ENCODE results near the gene CA5B. TPM values are rescaled to one million over a fixed set of nuclear protein-coding genes. Genes with fewer than 3 reads are reported as not detected.
A peak's percentile ranks its signal among the peaks of the same experiment; 100 is the strongest.

CA5B gene
- total and polyA plus RNA-seq, 7 experiments from 2014 or later: 16.4 to 64.6 (median 50.1) TPM

DNA sequence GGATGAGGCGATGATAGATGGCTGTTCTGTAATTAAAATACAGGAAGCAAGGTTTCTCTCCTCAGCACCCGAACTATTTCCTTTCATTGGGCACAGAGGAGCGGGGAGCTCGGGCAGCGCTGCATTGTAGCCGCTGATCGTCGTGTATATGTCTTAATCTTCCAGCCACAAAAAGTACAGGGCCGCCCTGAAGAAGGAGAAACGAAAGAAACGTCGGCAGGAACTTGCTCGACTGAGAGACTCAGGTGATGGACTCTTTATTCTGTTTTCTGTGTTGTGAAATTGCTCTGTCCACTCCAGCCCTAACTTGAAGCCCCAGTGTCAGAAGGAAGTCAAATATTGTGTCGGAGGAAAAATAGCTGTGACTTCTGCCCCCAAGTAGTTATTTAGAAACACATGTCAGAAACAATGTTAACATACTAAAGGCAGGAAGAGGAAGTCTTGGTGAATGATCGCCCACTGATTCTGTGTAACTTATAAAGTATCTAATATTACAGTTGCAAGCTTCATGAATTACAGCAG lies 52.8 kb downstream of the CA5B start:
- peak overlapping the region; percentile 93 for H3K27ac ChIP-seq (ENCODE audit: low read depth, low read length)
- ChIA-PET CTCF (no interaction called here), POLR2A (interaction anchor here (0.5 to 3.6 kb wide), 10 partner anchors 9 to 828 kb away, joined by 3 to 30 read pairs (median 4); partner anchors contain the start of genes AP1S2 and CA5B)
- no peak for DNase-seq
- H3K27ac Mint-ChIP-seq: no peak overlapping the region
- peaks cover 10 to 12% of the 10 kb centered on the region in 2 donors for H3K4me1 ChIP-seq (ENCODE audit: control insufficient read depth in 2 of 2, insufficient read depth in 2 of 2, low read length in 2 of 2)
- H3K4me1 Mint-ChIP-seq: peaks cover 2 to 42% (median 28%) of the 10 kb centered on the region in 7 donors
- no peak overlapping the region for H3K4me3 Mint-ChIP-seq
- H3K36me3 ChIP-seq (ENCODE audit: control insufficient read depth in 2 of 3, insufficient read depth in 3 of 3, low read length in 3 of 3): peaks cover 0 to 16% (median 0%) of the 10 kb centered on the region in 3 experiments
- intact Hi-C loops (cut with micrococcal nuclease): loop anchor here (1.0 to 10.0 kb wide), 16 partner anchors 25 to 995 kb away; partner anchors contain the start of genes AP1S2 (in 2 of the 2), CA5B (in 2 of the 2), PIGA (in 2 of the 2) and SYAP1 (in 2 of the 2)
- peak overlapping the region; percentile 92 for H3K4me3 ChIP-seq (ENCODE audit: low read length)
- no peak for ATAC-seq
- peaks cover 0 to 2% (median 0%) of the 10 kb centered on the region in 11 donors for H3K9me3 Mint-ChIP-seq
- no peaks in the 10 kb centered on the region for H3K9me3 ChIP-seq (ENCODE audit: control insufficient read depth in 2 of 3, low read length in 3 of 3)
- H3K27me3 ChIP-seq (ENCODE audit: control insufficient read depth in 2 of 2, insufficient read depth in 2 of 2, low read length in 2 of 2): no peaks in the 10 kb centered on the region
- H3K36me3 Mint-ChIP-seq: peaks cover 0 to 28% (median 6%) of the 10 kb centered on the region in 5 donors
- H3K27me3 Mint-ChIP-seq: no peaks in the 10 kb centered on the region

- Mint-ChIP-seq H3K36me3 (peaks cover 0 to 50% (median 11%) of the 10 kb centered on the region in 5 donors), H3K4me3 (peak overlapping the region in 1 of 10 donors; percentile 1), H3K27ac (no peak overlapping the region), H3K27me3 (no peaks in the 10 kb centered on the region), H3K4me1 (peaks cover 10 to 63% (median 46%) of the 10 kb centered on the region in 7 donors), H3K9me3 (peaks cover 0 to 4% (median 0%) of the 10 kb centered on the region in 11 donors)
- H3K4me3 ChIP-seq (ENCODE audit: low read length): no peak overlapping the region
- intact Hi-C loops (cut with micrococcal nuclease): loop anchor here (10.0 kb wide), 3 partner anchors 303 to 917 kb away; partner anchors contain the start of genes CTPS2 (in 1 of the 2), PIR (in 1 of the 2) and SYAP1 (in 1 of the 2)
- DNase-seq (no peak), ATAC-seq (no peak)
- H3K36me3 ChIP-seq (ENCODE audit: control insufficient read depth in 2 of 3, insufficient read depth in 3 of 3, low read length in 3 of 3): peaks cover 0 to 26% (median 0%) of the 10 kb centered on the region in 3 experiments
- H3K27ac ChIP-seq (ENCODE audit: low read depth, low read length): no peak overlapping the region
- CTCF ChIA-PET: no interaction called here
- H3K4me1 ChIP-seq (ENCODE audit: control insufficient read depth in 2 of 2, insufficient read depth in 2 of 2, low read length in 2 of 2): peaks cover 2 to 9% of the 10 kb centered on the region in 2 donors
- POLR2A ChIA-PET: interaction anchor here (0.7 kb wide), 1 partner anchor 47 kb away, joined by 3 read pairs; no protein-coding TSS in a partner anchor
- H3K27me3 ChIP-seq (ENCODE audit: control insufficient read depth in 2 of 2, insufficient read depth in 2 of 2, low read length in 2 of 2): no peaks in the 10 kb centered on the region
- H3K9me3 ChIP-seq (ENCODE audit: control insufficient read depth in 2 of 3, low read length in 3 of 3): no peaks in the 10 kb centered on the region
Observed at GRCh38 chrX:15797707-15798106, 59.6 kb downstream of the CA5B start.

DNA sequence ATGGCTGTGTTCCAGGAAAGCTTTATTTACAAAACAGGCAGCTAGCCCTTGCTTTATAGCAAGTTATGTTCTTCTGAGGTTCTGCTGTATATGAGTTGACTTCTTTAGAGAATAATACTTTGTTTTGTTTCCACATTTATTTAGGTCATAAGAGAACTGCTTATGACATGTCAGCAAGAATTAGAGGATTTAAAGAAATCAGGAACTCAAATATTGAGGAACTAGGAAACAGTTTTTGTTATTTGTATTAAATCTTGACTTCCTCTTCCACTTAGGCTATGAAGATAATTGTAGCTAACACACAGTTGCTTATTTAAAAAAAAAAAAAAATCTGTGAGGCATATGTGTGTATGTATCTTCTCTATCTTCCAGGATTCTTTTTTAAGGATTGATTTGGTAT lies 66.5 kb downstream of the CA5B start:
- Histone ChIP-seq H3K27me3 (ENCODE audit: control insufficient read depth in 2 of 2, insufficient read depth in 2 of 2, low read length in 2 of 2) (no peaks in the 10 kb centered on the region), H3K9me3 (ENCODE audit: control insufficient read depth in 2 of 3, low read length in 3 of 3) (no peaks in the 10 kb centered on the region), H3K27ac (ENCODE audit: low read depth, low read length) (no peak overlapping the region), H3K36me3 (ENCODE audit: control insufficient read depth in 2 of 3, insufficient read depth in 3 of 3, low read length in 3 of 3) (peaks cover 0 to 55% (median 0%) of the 10 kb centered on the region in 3 experiments), H3K4me1 (ENCODE audit: control insufficient read depth in 2 of 2, insufficient read depth in 2 of 2, low read length in 2 of 2) (no peaks in the 10 kb centered on the region), H3K4me3 (ENCODE audit: low read length) (no peak overlapping the region)
- Mint-ChIP-seq H3K9me3 (no peaks in the 10 kb centered on the region), H3K4me1 (peaks cover 0 to 8% (median 0%) of the 10 kb centered on the region in 7 donors), H3K36me3 (peaks cover 2 to 44% (median 7%) of the 10 kb centered on the region in 5 donors), H3K4me3 (no peak overlapping the region), H3K27me3 (no peaks in the 10 kb centered on the region), H3K27ac (peak overlapping the region in 2 of 9 donors; percentile 5 to 54)
- intact Hi-C loops (cut with micrococcal nuclease): no loop called here
- POLR2A ChIA-PET: no interaction called here
- CTCF ChIA-PET: no interaction called here
- peak; percentile 27 for ATAC-seq
- no peak for DNase-seq

- Mint-ChIP-seq H3K4me3 (no peak overlapping the region), H3K4me1 (peaks cover 0 to 7% (median 4%) of the 10 kb centered on the region in 7 donors), H3K36me3 (peaks cover 4 to 66% (median 7%) of the 10 kb centered on the region in 5 donors), H3K27me3 (no peaks in the 10 kb centered on the region), H3K9me3 (no peaks in the 10 kb centered on the region), H3K27ac (no peak overlapping the region)
- no peaks in the 10 kb centered on the region for H3K27me3 ChIP-seq (ENCODE audit: control insufficient read depth in 2 of 2, insufficient read depth in 2 of 2, low read length in 2 of 2)
- no peaks in the 10 kb centered on the region for H3K4me1 ChIP-seq (ENCODE audit: control insufficient read depth in 2 of 2, insufficient read depth in 2 of 2, low read length in 2 of 2)
- H3K27ac ChIP-seq (ENCODE audit: low read depth, low read length): no peak overlapping the region
- POLR2A ChIA-PET: no interaction called here
- peaks cover 0 to 76% (median 0%) of the 10 kb centered on the region in 3 experiments for H3K36me3 ChIP-seq (ENCODE audit: control insufficient read depth in 2 of 3, insufficient read depth in 3 of 3, low read length in 3 of 3)
- H3K9me3 ChIP-seq (ENCODE audit: control insufficient read depth in 2 of 3, low read length in 3 of 3): no peaks in the 10 kb centered on the region
- ATAC-seq (no peak), DNase-seq (no peak)
- CTCF ChIA-PET: no interaction called here
- intact Hi-C loops (cut with micrococcal nuclease): no loop called here
- H3K4me3 ChIP-seq (ENCODE audit: low read length): no peak overlapping the region
Observed at GRCh38 chrX:15808254-15808653, 70.2 kb downstream of the CA5B start.

GRCh38 chrX:15812192-15812938 lies 74.3 kb downstream of the CA5B start:
- H3K36me3 Mint-ChIP-seq: peaks cover 0 to 60% (median 11%) of the 10 kb centered on the region in 5 donors
- H3K27ac Mint-ChIP-seq: peak overlapping the region in 1 of 9 donors; percentile 4
- no peaks in the 10 kb centered on the region for H3K27me3 Mint-ChIP-seq
- no peak overlapping the region for H3K4me3 Mint-ChIP-seq
- DNase-seq (no peak), ATAC-seq (no peak)
- ChIA-PET POLR2A (no interaction called here), CTCF (no interaction called here)
- H3K27me3 ChIP-seq (ENCODE audit: control insufficient read depth in 2 of 2, insufficient read depth in 2 of 2, low read length in 2 of 2): no peaks in the 10 kb centered on the region
- no peak overlapping the region for H3K27ac ChIP-seq (ENCODE audit: low read depth, low read length)
- H3K4me1 ChIP-seq (ENCODE audit: control insufficient read depth in 2 of 2, insufficient read depth in 2 of 2, low read length in 2 of 2): peaks cover 14 to 24% of the 10 kb centered on the region in 2 donors
- H3K9me3 ChIP-seq (ENCODE audit: control insufficient read depth in 2 of 3, low read length in 3 of 3): no peaks in the 10 kb centered on the region
- H3K4me1 Mint-ChIP-seq: peaks cover 0 to 39% (median 35%) of the 10 kb centered on the region in 7 donors
- no peaks in the 10 kb centered on the region for H3K9me3 Mint-ChIP-seq
- H3K4me3 ChIP-seq (ENCODE audit: low read length): no peak overlapping the region
- peaks cover 0 to 49% (median 4%) of the 10 kb centered on the region in 3 experiments for H3K36me3 ChIP-seq (ENCODE audit: control insufficient read depth in 2 of 3, insufficient read depth in 3 of 3, low read length in 3 of 3)
- intact Hi-C loops (cut with micrococcal nuclease): no loop called here

GRCh38 chrX:15813416-15813815 lies 75.3 kb downstream of the CA5B start:
- Mint-ChIP-seq H3K4me1 (peaks cover 6 to 44% (median 36%) of the 10 kb centered on the region in 7 donors), H3K27me3 (no peaks in the 10 kb centered on the region), H3K9me3 (no peaks in the 10 kb centered on the region), H3K4me3 (no peak overlapping the region), H3K27ac (peak overlapping the region in 1 of 9 donors; percentile 28), H3K36me3 (peaks cover 4 to 62% (median 16%) of the 10 kb centered on the region in 5 donors)
- DNase-seq (no peak), ATAC-seq (no peak)
- Histone ChIP-seq H3K9me3 (ENCODE audit: control insufficient read depth in 2 of 3, low read length in 3 of 3) (no peaks in the 10 kb centered on the region), H3K27me3 (ENCODE audit: control insufficient read depth in 2 of 2, insufficient read depth in 2 of 2, low read length in 2 of 2) (no peaks in the 10 kb centered on the region), H3K4me3 (ENCODE audit: low read length) (no peak overlapping the region), H3K36me3 (ENCODE audit: control insufficient read depth in 2 of 3, insufficient read depth in 3 of 3, low read length in 3 of 3) (peaks cover 0 to 48% (median 10%) of the 10 kb centered on the region in 3 experiments), H3K27ac (ENCODE audit: low read depth, low read length) (no peak overlapping the region), H3K4me1 (ENCODE audit: control insufficient read depth in 2 of 2, insufficient read depth in 2 of 2, low read length in 2 of 2) (peaks cover 14 to 26% of the 10 kb centered on the region in 2 donors)
- intact Hi-C loops (cut with micrococcal nuclease): no loop called here
- CTCF ChIA-PET: interaction anchor here (0.8 kb wide), 1 partner anchor 130 kb away, joined by 5 read pairs; no protein-coding TSS in a partner anchor
- POLR2A ChIA-PET: interaction anchor here (0.6 kb wide), 1 partner anchor 1031 kb away, joined by 4 read pairs; no protein-coding TSS in a partner anchor
